ENCODE data around the gene NPAS3. TPM values are rescaled to one million over a fixed set of nuclear protein-coding genes. Genes with fewer than 3 reads are reported as not detected.

The NPAS3 gene
- total RNA-seq, 1 experiment from 2014 or later: 0.36 TPM

DNA sequence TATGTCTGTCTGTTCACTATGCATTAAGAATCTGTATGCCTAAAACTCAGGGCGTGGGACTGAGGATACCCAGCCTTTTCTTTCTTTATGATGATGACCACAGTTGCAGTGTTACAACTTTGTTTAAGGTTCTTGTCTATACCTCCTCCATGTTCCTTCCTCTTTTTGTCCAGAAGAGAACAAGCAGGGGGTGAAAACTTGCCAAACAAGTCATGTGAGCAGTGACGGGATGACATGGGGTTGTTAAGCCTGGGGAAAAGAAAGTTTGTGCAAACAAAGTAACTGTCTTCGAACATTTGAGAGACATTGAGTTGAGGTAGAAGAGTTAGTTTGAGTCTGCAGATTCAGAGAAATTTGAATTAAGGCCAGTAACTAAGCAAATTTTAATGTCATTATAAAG, 505.5 kb downstream of the NPAS3 start:
- Histone ChIP-seq H3K9me2 (replicated peaks; ENCODE audit: low read length) (no peaks in the 10 kb centered on the region), H4K20me1 (ENCODE audit: low read length) (no peaks in the 10 kb centered on the region), H3K79me2 (ENCODE audit: low read length) (no peaks in the 10 kb centered on the region), H3F3A (ENCODE audit: low read length, unreplicated experiment) (no peaks in the 10 kb centered on the region), H3K27me3 (ENCODE audit: low read length) (no peaks in the 10 kb centered on the region), H3K9me3 (ENCODE audit: low read length) (no peaks in the 10 kb centered on the region), H3K4me2 (ENCODE audit: low read length) (no peak overlapping the region), H3K36me3 (ENCODE audit: low read depth, low read length) (no peaks in the 10 kb centered on the region), H2AFZ (ENCODE audit: low read length) (no peak overlapping the region), H3K4me1 (ENCODE audit: insufficient read depth, low read length) (no peaks in the 10 kb centered on the region), H3K4me3 (ENCODE audit: low read length) (no peak overlapping the region), H3K27ac (ENCODE audit: low read length) (no peak overlapping the region), H3K9ac (ENCODE audit: low read length) (no peak overlapping the region)
- CTCF ChIA-PET: no interaction called here
- no TSS peak for BruUV-seq (replicated peaks)
- TF ChIP-seq EZH2phosphoT487 (IDR thresholded peaks at IDR 0.05; ENCODE audit: borderline replicate concordance, low read length) (no peak), EZH2 (IDR thresholded peaks at IDR 0.05; ENCODE audit: low read length, unreplicated experiment) (no peak)
- TF ChIP-seq, protein P1, sequence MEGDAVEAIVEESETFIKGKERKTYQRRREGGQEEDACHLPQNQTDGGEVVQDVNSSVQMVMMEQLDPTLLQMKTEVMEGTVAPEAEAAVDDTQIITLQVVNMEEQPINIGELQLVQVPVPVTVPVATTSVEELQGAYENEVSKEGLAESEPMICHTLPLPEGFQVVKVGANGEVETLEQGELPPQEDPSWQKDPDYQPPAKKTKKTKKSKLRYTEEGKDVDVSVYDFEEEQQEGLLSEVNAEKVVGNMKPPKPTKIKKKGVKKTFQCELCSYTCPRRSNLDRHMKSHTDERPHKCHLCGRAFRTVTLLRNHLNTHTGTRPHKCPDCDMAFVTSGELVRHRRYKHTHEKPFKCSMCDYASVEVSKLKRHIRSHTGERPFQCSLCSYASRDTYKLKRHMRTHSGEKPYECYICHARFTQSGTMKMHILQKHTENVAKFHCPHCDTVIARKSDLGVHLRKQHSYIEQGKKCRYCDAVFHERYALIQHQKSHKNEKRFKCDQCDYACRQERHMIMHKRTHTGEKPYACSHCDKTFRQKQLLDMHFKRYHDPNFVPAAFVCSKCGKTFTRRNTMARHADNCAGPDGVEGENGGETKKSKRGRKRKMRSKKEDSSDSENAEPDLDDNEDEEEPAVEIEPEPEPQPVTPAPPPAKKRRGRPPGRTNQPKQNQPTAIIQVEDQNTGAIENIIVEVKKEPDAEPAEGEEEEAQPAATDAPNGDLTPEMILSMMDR (conservative IDR thresholded peaks at IDR 0.05; ENCODE audit: low read depth, low read length): no peak
- ATAC-seq (no peak), DNase-seq (no peak)
- intact Hi-C loops (cut with micrococcal nuclease): no loop called here
- POLR2A ChIA-PET (ENCODE audit: unreplicated experiment): no interaction called here

- TF ChIP-seq, protein P1 (conservative IDR thresholded peaks at IDR 0.05; ENCODE audit: low read depth, low read length): no peak
- TF ChIP-seq EZH2phosphoT487 (IDR thresholded peaks at IDR 0.05; ENCODE audit: borderline replicate concordance, low read length): no peak
- Histone ChIP-seq H3K4me1 (ENCODE audit: insufficient read depth, low read length) (no peaks in the 10 kb centered on the region), H3K27ac (ENCODE audit: low read length) (no peak overlapping the region), H3K9me2 (replicated peaks; ENCODE audit: low read length) (no peaks in the 10 kb centered on the region), H3K9ac (ENCODE audit: low read length) (no peak overlapping the region), H3K4me2 (ENCODE audit: low read length) (no peak overlapping the region), H3K27me3 (ENCODE audit: low read length) (no peaks in the 10 kb centered on the region), H3K36me3 (ENCODE audit: low read depth, low read length) (no peaks in the 10 kb centered on the region), H3F3A (ENCODE audit: low read length, unreplicated experiment) (no peaks in the 10 kb centered on the region), H3K4me3 (ENCODE audit: low read length) (no peak overlapping the region), H3K9me3 (ENCODE audit: low read length) (no peaks in the 10 kb centered on the region), H4K20me1 (ENCODE audit: low read length) (no peaks in the 10 kb centered on the region), H2AFZ (ENCODE audit: low read length) (no peak overlapping the region), H3K79me2 (ENCODE audit: low read length) (no peaks in the 10 kb centered on the region)
- intact Hi-C loops (cut with micrococcal nuclease): no loop called here
- POLR2A ChIA-PET (ENCODE audit: unreplicated experiment): no interaction called here
- DNase-seq (no peak), ATAC-seq (no peak)
- CTCF ChIA-PET: no interaction called here
- no TSS peak for BruUV-seq (replicated peaks)
Observed at GRCh38 chr14:33449268-33449667, 510.6 kb downstream of the NPAS3 start.

GRCh38 chr14:33449703-33450395, 511.2 kb downstream of the NPAS3 start:
- H4K20me1 ChIP-seq (ENCODE audit: low read length): no peaks in the 10 kb centered on the region
- TF ChIP-seq EZH2phosphoT487 (IDR thresholded peaks at IDR 0.05; ENCODE audit: borderline replicate concordance, low read length): no peak
- TF ChIP-seq EZH2 (IDR thresholded peaks at IDR 0.05; ENCODE audit: low read length, unreplicated experiment): no peak
- TF ChIP-seq, protein P1 (conservative IDR thresholded peaks at IDR 0.05; ENCODE audit: low read depth, low read length): no peak
- no peaks in the 10 kb centered on the region for H3K36me3 ChIP-seq (ENCODE audit: low read depth, low read length)
- no peak overlapping the region for H3K9ac ChIP-seq (ENCODE audit: low read length)
- H3K27ac ChIP-seq (ENCODE audit: low read length): no peak overlapping the region
- H3K4me2 ChIP-seq (ENCODE audit: low read length): no peak overlapping the region
- POLR2A ChIA-PET (ENCODE audit: unreplicated experiment): no interaction called here
- H3K9me3 ChIP-seq (ENCODE audit: low read length): no peaks in the 10 kb centered on the region
- no peaks in the 10 kb centered on the region for H3F3A ChIP-seq (ENCODE audit: low read length, unreplicated experiment)
- no peaks in the 10 kb centered on the region for H3K79me2 ChIP-seq (ENCODE audit: low read length)
- no peaks in the 10 kb centered on the region for H3K27me3 ChIP-seq (ENCODE audit: low read length)
- ATAC-seq (no peak), DNase-seq (no peak)
- H3K9me2 ChIP-seq (replicated peaks; ENCODE audit: low read length): no peaks in the 10 kb centered on the region
- H2AFZ ChIP-seq (ENCODE audit: low read length): peak overlapping the region; percentile 11; the same call in 1 of the 2 replicates
- no peak overlapping the region for H3K4me3 ChIP-seq (ENCODE audit: low read length)
- intact Hi-C loops (cut with micrococcal nuclease): no loop called here
- no TSS peak for BruUV-seq (replicated peaks)
- CTCF ChIA-PET: no interaction called here
- H3K4me1 ChIP-seq (ENCODE audit: insufficient read depth, low read length): no peaks in the 10 kb centered on the region

All from PC-3 (cell line).